HG03139 (cell line): ENCODE measurements around the gene EPOP.
"Not testable (repeated sequence)": the region's sequence is repeated elsewhere in the genome, so short reads cannot be mapped to it uniquely, and the experiment has no call there.

Experiments used
- ATAC-seq: cut with Tn5 transposase; IDR thresholded peaks from one replicate; pipeline ENCODE4 v1.9.1; 2021; ENCODE audit not compliant: unreplicated experiment

EPOP gene

DNA sequence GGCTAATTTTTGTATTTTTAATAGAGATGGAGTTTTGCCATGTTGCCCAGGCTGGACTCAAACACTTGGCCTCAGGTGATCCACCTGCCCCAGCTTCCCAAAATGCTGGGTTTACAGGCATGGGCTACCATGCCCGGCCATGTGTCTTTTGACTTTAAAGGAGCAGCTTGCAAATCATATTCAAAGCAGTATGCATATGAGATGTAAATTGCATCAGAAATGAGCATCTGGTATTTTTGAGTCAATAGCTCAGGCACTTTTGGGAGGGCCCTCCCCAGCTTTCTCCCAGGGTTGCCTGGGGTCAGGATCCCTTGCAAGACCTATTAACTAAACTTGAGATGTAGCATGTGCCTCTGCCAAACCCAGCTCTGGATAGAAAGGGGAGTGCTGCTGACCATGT lies 21.5 kb downstream of the EPOP start:
- ATAC-seq: no peak

DNA sequence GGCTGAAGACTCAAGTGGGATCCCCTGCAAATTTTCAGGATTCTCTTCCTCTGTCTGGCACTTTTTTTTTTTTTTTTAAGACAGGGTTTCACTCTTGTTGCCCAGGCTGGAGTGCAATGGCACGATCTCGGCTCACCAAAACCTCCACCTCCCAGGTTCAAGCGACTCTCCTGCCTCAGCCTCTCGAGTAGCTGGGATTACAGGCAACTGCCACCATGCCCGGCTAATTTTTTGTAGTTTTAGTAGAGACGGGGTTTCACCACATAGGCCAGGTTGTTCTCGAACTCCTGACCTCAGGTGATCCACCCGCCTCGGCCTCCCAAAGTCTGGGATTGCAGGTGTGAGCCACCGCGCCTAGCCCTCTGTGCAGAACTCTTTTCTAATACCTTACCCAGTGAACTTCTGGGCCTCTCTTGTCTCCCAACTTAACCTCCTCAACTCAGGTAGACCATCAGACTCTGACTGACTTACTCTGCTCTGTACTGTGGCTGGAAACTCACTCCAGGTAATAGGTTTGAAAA lies 24.0 kb downstream of the EPOP start:
- not testable (repeated sequence) for ATAC-seq

GRCh38 chr17:38637951-38638350 lies 36.8 kb downstream of the EPOP start:
- no peak for ATAC-seq

DNA sequence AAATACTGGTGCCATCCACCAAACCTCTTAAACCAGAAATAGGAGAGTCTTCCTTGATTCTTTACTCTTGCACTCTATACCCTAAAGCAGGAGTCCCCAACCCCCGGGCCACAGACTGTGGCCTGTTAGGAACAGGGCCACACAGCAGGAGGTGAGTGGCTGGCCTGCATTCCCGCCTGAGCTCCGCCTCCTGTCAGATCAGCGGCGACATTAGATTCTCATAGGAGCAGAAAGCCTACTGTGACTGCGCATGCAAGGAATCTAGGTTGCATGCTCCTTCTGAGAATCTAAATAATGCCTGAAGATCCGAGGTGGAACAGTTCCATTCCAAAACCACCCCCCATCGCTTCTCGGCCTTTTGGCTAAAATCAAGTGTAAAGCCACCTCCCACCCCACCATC lies 38.7 kb downstream of the EPOP start:
- ATAC-seq: no peak

DNA sequence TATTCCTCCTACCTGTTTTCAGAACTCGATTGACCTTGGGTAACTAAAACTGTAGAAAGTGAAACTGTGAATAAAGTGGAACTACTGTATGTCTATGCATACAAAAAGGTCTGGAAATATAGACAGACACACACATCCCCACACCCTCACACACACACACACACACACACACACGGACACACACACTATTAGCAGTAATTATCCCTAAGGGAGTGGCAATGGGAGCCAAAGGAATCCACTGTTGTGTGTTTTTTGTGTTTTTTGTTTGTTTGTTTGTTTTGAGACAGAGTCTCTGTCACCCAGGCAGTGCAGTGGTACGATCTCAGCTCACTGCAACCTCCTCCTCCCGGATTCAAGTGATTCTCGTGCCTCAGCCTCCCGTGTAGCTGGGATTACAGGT lies 42.4 kb downstream of the EPOP start:
- no peak for ATAC-seq

DNA sequence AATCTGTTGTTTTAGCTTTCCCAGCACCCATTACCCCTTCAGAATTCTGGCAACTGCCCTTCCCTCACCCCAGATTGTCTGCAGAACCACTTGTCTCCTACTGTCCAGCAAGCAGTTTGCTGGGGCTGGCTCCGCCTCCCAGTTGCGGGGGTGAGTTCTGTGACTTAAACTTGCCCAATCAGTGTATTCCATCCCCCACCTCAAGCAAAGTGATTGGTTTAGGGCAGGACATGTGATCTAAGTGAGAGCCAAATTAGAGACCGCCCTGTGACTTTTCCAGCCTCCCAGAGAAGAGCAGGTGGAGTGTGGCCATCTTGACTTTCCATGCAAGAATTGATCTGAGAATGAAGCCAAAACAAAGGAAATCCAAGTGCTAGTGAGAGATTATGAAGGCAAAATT lies 46.3 kb downstream of the EPOP start:
- ATAC-seq: no peak

GRCh38 chr17:38627957-38628356 lies 46.8 kb downstream of the EPOP start:
- no peak for ATAC-seq

DNA sequence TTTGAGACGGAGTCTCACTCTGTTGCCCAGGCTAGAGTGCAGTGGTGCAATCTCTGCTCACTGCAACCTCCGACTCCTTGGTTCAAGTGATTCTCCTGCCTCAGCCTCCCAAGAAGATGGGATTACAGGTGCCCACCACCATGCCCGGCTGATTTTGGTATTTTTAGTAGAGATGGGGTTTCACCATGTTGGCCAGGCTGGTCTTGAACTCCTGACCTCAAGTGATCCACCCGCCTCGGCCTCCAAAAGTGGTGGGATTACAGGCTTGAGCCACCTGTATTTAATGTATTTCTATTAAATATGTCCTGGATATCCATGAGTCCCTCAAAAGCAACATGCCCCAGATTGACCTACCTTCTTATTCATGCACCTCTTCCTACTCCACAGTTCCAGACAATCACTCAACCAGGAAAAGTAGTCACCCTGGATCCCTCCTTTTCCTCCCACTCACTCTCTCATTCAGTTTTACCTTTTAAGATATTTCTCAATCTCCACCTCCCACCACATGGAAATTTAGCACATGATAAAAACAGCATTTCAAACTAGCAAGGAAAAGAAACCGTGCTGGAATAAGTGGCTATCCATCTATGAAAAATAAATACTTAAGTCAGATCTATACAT lies 48.0 kb downstream of the EPOP start:
- ATAC-seq: not testable (repeated sequence)

GRCh38 chr17:38625482-38625881 lies 49.3 kb downstream of the EPOP start:
- ATAC-seq: no peak

DNA sequence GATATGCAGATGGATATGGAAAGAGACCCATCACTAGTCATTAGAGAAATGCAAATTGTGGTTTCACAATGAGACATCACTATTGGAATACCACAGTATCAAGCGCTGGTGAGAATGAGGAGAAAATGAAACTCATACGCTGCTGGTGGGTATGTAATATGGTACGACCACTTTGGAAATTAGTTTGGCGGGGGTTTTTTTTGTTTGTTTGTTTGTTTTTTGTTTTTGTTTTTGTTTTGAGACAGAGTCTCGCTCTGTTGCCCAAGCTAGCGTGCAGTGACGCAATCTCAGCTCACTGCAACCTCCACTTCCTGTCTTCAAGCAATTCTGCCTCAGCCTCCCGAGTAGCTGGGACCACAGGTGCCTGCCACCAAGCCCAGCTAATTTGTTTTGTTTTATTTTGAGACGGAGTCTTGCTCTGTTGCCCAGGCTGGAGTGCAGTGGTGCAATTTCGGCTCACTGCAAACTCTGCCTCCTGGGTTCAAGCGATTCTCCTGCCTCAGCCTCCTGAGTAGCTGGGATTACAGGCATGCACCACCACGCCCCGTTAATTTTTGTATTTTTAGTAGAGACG lies 49.9 kb downstream of the EPOP start:
- not testable (repeated sequence) for ATAC-seq
